NOMO-1 treated with dmso at 0.1 percent for 144 hours (cell line): ENCODE data around the gene EVA1C.
"Not testable (repeated sequence)": the region's sequence is repeated elsewhere in the genome, so short reads cannot be mapped to it uniquely, and the experiment has no call there.

Experiments
- DNase-seq: peaks from one replicate; lab custom pipeline; 2025; ENCODE audit not compliant: unreplicated experiment; lab: John Stamatoyannopoulos, UW

EVA1C gene

GRCh38 chr21:32523988-32524719 lies 111.6 kb downstream of the EVA1C start:
- no peak for DNase-seq

GRCh38 chr21:32525282-32525681 lies 112.8 kb downstream of the EVA1C start:
- no peak for DNase-seq

- no peak for DNase-seq
Observed at GRCh38 chr21:32529679-32530078, 117.2 kb downstream of the EVA1C start.

- DNase-seq = not testable (repeated sequence)
Observed at GRCh38 chr21:32530809-32531208, 118.3 kb downstream of the EVA1C start.

GRCh38 chr21:32531561-32531960 lies 119.1 kb downstream of the EVA1C start:
- DNase-seq = not testable (repeated sequence)

GRCh38 chr21:32532636-32533035 lies 120.1 kb downstream of the EVA1C start:
- DNase-seq = no peak

- DNase-seq = no peak
Observed at GRCh38 chr21:32533053-32533452, 120.5 kb downstream of the EVA1C start.

GRCh38 chr21:32533611-32534010 lies 121.1 kb downstream of the EVA1C start:
- DNase-seq = no peak

GRCh38 chr21:32534113-32534512 lies 121.6 kb downstream of the EVA1C start:
- no peak for DNase-seq

GRCh38 chr21:32535612-32536011 lies 123.1 kb downstream of the EVA1C start:
- no peak for DNase-seq

- DNase-seq = no peak
Observed at GRCh38 chr21:32537569-32537881, 125.0 kb downstream of the EVA1C start.

GRCh38 chr21:32538147-32538792 lies 125.8 kb downstream of the EVA1C start:
- DNase-seq = no peak

GRCh38 chr21:32539378-32539777 lies 126.9 kb downstream of the EVA1C start:
- DNase-seq = no peak

GRCh38 chr21:32543056-32543455 lies 130.6 kb downstream of the EVA1C start:
- DNase-seq = not testable (repeated sequence)

- no peak for DNase-seq
Observed at GRCh38 chr21:32543975-32544374, 131.5 kb downstream of the EVA1C start.

- no peak for DNase-seq
Observed at GRCh38 chr21:32544697-32545096, 132.2 kb downstream of the EVA1C start.

- no peak for DNase-seq
Observed at GRCh38 chr21:32545948-32546441, 133.5 kb downstream of the EVA1C start.

- no peak for DNase-seq
Observed at GRCh38 chr21:32547018-32547417, 134.5 kb downstream of the EVA1C start.

GRCh38 chr21:32548978-32549377 lies 136.5 kb downstream of the EVA1C start:
- no peak for DNase-seq

- DNase-seq = no peak
Observed at GRCh38 chr21:32549440-32549839, 136.9 kb downstream of the EVA1C start.

- no peak for DNase-seq
Observed at GRCh38 chr21:32549886-32550285, 137.4 kb downstream of the EVA1C start.

GRCh38 chr21:32554832-32555638 lies 142.5 kb downstream of the EVA1C start:
- no peak for DNase-seq
